GM12872 (cell line): ENCODE measurements around the gene ZNF512B.

Experiments used
- TF ChIP-seq, protein P1 (sequence below): IDR thresholded peaks from 3 replicates; pipeline ENCODE4 v1.5.1; 2011; ENCODE audit warnings: low read depth, mild to moderate bottlenecking, low read length, moderate library complexity; ENCODE audit not compliant: insufficient read depth

Gene ZNF512B

DNA sequence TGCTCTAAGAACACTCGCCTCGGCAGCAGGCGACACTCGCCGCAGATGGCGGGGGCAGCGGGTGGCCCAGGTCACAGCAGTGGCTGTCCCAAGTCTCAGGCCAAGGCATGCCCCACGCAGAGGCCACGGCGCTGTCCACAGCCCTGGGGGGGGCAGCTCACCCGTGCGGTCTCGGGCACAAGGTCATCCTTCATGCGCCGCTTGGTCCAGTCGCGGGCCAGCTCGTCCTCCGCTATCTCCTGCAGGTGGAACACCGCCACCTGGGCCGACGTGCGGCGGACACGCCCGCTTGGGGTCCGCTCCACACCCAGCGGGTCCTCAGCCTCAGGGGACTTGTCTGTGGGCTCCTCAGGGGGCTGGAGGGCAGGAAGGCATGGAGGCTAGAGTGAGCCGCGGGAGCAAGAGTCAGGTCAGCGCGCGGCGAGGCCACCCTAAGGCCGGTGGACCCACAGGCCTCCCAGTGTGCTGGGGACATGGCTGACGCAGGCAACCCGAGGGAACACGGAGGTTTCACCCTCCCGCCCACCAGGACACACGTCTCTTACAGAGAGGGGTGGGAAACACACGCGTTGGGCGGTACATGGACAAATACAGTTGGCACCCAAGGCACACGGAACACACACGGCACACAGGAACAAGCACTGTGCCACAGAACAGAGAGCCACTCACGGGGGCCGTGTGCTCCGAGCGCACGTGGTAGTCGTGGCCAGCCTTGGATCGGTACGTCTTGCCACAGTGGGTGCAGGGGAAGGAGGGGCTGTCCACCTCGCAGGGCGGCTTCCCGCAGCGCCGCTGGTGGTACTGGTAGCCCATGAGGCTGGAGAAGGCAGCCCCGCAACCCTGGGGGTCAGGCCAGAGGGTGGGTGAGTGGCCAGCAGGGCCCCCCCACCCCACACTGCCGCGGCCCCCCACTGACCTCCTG is 7.0 kb downstream of the ZNF512B start:
- TF ChIP-seq, protein P1, sequence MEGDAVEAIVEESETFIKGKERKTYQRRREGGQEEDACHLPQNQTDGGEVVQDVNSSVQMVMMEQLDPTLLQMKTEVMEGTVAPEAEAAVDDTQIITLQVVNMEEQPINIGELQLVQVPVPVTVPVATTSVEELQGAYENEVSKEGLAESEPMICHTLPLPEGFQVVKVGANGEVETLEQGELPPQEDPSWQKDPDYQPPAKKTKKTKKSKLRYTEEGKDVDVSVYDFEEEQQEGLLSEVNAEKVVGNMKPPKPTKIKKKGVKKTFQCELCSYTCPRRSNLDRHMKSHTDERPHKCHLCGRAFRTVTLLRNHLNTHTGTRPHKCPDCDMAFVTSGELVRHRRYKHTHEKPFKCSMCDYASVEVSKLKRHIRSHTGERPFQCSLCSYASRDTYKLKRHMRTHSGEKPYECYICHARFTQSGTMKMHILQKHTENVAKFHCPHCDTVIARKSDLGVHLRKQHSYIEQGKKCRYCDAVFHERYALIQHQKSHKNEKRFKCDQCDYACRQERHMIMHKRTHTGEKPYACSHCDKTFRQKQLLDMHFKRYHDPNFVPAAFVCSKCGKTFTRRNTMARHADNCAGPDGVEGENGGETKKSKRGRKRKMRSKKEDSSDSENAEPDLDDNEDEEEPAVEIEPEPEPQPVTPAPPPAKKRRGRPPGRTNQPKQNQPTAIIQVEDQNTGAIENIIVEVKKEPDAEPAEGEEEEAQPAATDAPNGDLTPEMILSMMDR: no peak

DNA sequence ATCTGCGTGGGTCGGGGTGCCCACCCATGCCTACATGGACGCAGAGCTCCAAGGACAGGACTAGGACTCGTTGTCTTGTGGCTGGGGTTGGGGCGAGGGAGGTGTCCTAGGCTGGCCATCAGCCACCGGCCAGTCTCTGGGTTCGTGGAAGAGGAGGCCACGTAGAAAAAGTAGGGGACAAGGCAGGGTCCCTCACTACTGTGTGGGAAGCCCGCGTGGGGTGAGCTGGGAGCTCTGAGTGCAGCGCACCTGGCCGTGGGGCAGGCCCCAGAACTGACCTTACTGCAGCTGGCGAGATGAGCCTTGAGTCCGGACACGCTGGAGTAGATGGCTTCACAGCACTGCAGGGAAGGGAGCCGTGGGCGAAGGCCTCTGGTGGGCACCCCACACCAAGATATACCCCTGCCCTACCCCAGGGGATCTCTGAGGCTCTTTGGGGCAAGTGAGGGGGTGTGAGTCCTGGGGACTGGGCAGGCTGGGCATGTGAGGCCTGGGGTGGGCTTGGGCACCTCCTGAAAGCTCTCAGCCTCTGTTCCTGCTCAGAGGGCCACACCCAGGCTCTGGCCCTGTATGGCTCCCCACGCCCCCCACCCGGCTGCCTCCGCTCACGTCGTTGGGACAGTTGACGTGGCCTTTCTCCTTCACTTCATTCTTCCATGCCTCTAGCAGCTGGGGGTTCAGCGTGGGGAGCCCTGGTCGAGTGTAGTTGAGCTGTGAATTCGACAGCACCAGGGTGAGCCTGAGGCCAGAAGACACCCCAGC is 7.9 kb downstream of the ZNF512B start:
- TF ChIP-seq, protein P1: no peak

DNA sequence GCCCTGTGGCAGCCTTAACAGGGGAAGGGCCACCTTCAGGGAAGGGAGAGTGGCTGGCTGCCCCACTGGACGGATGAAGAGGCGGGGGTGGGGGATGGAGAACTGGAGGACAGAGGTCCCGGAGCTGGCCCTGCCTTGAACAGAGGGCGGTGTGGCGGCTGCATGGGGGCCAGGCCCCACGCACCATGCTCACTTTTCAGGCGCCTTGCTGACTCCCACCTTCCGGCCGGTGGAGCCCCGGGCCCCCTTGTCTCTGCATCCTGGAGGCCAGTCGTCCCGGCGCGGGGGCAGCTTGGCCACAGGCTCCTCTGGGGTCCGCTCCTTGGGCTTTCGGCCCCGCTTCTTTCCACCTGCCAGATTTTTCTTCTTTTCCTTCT is 10.0 kb downstream of the ZNF512B start:
- TF ChIP-seq, protein P1: no peak

DNA sequence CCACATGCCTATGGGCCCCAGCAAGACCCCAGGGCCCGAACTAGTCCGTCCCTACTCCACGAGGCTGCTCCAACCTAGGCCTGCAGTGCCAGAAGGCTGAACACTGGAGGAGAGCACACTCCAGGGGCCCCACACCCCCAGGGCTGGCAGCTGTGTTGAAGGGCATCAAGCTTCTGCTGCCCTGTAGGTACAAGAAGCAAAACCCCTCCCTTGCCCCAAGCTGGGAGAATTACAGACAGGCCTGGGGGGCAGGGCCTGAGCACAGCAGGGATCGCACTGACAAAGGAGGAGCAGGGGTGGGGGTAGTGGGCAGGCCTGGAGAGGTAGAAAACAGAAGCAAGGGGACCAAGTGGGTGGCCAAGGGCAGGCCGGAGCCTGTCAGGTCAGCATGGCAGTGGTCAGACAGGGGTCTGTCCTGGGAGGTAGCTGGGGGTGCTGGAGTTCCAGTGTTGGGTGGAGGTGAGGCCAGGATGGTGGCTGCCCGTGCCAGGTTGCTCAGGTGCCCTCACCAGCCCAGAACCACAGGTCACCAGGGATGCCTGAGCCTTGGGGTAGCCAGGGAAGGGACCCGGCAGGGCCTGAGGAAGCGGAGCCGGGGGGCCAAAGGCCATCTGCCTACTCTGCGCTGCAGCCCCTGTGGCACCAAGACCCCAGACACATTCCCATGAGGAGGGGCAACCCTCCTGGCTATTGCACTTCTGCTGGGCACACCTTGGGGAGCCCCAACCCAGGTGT is 10.6 kb downstream of the ZNF512B start:
- TF ChIP-seq, protein P1: no peak

DNA sequence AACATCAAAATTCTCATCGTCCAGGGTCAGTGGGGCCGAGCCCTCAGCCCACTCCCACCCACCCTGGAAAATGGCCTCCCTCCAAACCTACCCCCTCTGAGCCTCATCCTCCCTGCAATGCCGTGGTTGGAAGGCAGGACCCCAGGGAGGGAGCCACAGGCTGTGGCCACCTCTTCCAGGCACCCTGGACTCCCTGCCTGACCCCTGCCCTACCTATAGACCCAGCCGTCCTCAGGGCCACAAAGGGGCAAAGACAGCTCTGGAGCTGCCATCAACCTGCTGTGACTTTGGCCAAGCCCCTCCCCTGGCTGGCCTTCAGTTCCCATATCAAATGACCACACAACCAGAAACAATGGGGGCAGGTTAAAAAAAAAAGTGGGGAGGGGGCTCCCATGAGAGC is 11.3 kb downstream of the ZNF512B start:
- TF ChIP-seq, protein P1: no peak

DNA sequence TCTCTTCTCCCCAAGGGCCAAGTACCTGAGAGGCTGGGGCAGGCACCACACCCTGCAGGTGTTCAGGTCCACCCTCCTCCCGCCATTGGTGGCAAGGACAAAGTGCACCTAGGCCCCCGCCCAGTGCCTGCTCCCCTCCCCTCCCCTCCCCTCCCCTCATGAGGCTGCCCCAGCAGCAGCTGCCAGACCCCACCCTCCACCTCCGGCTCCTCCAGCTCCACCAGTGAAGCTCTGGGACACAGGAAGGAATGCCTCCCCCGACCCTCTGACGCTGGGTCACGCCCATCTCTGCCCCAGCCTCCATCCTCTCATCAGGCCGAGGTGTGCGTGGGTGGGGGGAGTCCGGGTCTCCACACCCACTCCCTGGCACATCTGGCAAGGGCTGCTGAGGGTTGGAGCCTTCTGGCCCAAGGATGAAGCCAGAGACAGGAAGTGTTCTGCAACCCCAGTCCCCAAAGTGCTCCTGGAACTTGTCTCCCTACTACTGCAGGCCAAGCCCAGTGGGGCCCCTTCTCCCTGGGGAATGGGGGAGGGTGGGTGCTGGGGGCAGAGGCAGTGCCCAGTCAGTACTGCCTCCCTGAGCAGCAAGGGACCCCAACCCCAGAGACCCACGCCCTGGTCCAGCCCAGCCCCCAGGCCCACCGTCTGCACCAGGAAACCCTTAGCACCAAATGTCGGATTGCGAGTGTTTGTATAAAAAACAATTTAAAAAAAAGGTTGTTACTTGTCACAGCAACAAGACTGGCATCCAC is 11.9 kb downstream of the ZNF512B start:
- TF ChIP-seq, protein P1: no peak
